Superior temporal gyrus (tissue), 1 donor: ENCODE measurements around the gene ZNF311.
"Not testable (repeated sequence)": the region's sequence is repeated elsewhere in the genome, so short reads cannot be mapped to it uniquely, and the experiment has no call there.

Experiments used
- DNase-seq: peaks from one replicate; pipeline ENCODE4 v3.0.0-alpha.2; 2016; ENCODE audit errors: extremely low spot score

The ZNF311 gene

DNA sequence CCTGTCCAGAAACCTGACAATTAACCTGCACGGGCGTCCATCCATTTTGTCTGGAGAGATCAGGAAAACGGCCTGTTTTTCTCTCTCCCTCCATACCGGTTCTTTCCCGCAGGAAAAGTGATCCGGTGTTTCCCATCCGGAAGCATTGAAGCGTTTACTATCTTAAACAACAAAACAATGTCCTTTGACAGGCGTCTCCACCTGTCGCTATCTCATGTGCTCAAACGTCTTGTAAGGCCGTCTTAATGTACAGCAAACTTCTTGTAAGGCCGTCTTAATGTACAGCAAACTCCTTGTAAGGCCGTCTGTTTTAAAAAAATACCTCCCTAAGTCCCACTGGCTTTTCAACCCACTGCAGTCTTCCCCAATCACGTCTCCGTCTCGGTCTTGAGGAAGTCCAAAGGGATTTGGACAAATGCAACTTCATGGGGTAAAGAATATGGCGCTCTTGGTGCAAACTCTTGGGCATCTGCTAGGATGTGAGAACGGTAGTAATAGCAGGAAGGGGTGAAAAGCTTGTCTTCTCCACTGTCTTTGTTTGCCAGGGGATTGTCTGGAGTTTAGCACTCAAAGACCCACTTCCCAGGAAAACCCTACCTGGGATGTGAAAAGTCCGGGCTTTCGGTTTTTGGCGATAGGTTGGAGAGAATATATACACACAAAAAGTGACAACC, 51.4 kb downstream of the ZNF311 start:
- DNase-seq = peak; percentile 16

DNA sequence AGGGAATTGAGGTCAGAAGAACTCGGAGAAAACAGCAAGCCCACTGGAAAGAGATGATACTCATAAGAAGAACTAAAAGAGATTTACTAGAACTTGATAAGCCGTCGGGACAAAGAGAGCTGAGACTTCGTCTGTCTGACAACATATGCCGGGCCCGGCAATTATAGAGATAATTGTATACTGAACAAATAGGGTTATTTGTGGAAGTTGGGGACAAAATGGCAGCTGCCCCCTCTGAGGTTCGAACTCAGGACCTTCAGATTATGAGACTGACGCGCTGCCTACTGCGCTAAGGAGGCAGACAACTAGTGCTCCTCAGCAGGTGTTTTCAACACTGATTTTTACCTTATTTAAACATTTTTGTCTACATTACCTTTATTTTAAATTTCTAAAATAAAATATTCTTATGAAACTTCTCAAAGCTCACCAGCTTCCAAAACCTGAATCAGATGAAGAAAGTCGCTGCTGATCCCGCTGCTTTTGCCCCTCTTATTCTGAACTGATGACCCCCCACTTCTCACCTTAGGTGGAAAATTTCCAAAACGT, 52.0 kb downstream of the ZNF311 start:
- peak; percentile 69 for DNase-seq

DNA sequence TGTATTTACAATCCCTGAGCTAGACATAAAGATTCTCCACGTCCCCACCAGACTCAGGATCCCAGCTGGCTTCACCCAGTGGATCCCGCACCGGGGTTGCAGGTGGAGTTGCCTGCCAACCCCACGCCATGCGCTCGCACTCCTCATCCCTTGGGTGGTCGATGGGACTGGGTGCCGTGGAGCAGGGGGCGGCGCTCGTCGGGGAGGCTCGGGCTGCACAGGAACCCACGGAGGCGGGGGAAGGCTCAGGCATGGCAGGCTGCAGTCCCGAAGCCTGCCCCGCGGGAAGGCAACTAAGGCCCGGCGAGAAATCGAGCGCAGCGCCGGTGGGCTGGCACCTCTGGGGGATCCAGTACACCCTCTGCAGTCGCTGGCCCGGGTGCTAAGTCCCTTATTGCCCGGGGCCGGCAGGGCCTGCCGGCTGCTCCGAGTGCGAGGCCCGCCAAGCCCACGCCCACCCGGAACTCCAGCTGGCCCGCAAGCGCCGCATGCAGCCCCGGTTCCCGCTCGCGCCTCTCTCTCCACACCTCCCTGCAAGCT, 55.4 kb downstream of the ZNF311 start:
- not testable (repeated sequence) for DNase-seq

DNA sequence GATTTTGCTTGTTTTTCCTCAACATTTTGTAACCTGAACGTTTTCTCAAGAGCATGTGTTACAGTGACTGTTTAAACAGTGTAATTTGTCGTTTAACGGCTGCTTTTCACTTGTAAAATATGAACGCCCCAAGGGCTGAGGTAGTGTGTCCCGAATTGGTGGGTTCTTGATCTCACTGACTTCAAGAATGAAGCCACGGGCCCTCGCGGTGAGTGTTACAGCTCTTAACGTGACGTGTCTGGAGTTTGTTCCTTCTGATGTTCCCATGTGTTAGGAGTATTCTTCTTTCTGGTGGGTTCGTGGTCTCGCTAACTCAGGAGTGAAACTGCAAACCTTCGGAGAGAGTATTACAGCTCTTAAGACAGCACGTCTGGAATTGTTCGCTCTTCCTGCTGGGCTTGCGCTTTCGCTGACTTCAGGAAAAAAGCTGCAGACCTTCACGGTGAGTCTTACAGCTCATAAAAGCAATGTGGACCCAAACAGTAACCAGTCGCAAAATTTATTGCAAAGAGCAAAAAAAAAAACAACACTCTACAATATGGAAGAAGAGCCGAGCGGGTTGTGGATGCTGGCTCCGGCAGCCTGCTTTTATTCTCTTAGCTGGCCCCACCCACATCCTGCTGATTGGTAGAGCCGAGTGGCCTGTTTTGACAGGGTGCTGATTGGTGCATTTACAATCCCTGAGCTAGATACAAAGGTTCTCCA, 56.2 kb downstream of the ZNF311 start:
- DNase-seq = no peak

DNA sequence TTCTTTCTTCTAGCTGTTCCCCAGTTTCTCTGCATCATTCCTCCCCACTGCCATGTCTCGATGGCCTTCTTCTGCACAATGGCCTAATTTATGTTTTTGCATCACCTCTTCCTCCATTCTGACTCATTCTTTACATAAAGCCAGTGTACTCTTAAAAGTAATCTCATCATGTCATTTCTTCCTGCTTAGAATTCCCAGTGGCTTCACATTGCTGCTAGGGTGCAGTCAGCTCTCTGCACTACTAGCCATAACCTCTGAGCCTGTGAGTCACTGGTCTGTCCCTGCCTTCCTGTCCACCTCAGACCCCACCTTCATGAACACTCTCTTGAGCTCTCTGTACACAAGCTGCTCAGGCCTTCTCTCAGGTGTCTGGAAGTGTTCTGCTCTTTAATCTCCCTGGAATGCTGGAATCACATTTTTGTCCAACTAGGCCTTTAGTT, 57.3 kb downstream of the ZNF311 start:
- no peak for DNase-seq

DNA sequence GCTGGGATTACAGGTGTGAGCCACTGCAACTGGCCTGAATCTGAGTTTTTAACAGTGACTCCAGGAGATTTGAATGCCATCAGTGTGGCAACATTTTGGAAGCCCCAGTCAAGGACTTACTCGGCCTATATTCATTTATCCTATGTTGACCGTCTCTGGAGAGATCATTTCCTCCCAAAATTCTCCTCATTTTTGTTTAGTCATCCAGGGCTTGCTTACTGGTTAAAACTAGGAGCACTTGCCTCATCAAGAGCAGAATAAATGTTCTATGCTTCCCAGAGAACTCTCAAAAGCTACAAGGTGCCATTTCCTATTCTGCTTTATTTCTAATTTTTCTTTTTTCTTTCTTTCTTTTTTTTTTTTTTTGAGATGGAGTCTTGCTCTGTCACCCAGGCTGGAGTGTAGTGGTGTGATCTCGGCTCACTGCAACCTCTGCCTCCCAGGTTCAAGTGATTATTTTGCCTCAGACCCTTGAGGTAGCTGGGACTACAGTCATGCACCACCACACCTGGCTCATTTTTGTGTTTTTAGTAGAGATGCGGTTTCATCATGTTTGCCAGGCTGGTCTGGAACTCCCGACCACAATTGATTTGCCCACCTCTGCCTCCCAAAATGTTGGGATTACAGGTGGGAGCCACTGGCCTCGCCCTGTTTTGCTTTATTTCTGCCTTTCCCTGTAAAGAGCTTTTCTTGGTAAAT, 57.9 kb downstream of the ZNF311 start:
- DNase-seq = no peak

DNA sequence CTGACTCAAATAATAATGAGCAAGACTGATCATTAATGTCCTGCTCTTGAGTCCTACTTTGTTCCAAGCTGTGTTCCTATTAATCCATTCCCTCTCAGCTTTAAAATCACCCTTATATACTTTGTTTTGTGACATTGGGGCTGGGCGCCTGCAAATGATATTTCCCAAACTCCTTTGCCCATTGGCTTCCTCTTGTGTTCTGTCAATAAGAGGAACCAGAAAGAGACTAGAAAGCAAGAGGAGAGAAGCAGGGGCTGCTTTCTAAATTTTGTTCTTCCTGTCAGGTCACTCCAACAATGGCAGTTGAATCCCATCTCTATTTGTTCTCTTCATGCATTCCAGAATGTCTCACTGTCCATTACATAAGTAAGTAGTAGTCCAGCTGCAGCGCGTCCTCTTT, 59.8 kb downstream of the ZNF311 start:
- no peak for DNase-seq
